Measurements from ENCODE around the gene PSMA7.

PSMA7 gene

GRCh38 chr20:62135573-62136266, 7.5 kb downstream of the PSMA7 start:
- no peak for DNase-seq

- no peak for DNase-seq
These were observed 8.4 kb downstream of the PSMA7 start for GRCh38 chr20:62134735-62135231.

- DNase-seq: no peak
These were observed 9.3 kb downstream of the PSMA7 start for GRCh38 chr20:62133864-62134263.

GRCh38 chr20:62133051-62133845, 9.9 kb downstream of the PSMA7 start:
- no peak for DNase-seq

GRCh38 chr20:62132421-62132820, 10.8 kb downstream of the PSMA7 start:
- no peak for DNase-seq

- DNase-seq: no peak
These were observed 11.5 kb downstream of the PSMA7 start for GRCh38 chr20:62131560-62132320.

- DNase-seq: no peak
These were observed 13.3 kb downstream of the PSMA7 start for GRCh38 chr20:62129731-62130531.

GRCh38 chr20:62128502-62128901, 14.7 kb downstream of the PSMA7 start:
- no peak for DNase-seq

GRCh38 chr20:62127799-62128198, 15.4 kb downstream of the PSMA7 start:
- no peak for DNase-seq

GRCh38 chr20:62126141-62126540, 17.1 kb downstream of the PSMA7 start:
- no peak for DNase-seq

- DNase-seq: no peak
These were observed 19.6 kb downstream of the PSMA7 start for GRCh38 chr20:62123450-62124118.

GRCh38 chr20:62122654-62123449, 20.3 kb downstream of the PSMA7 start:
- DNase-seq: peak; percentile 52

GRCh38 chr20:62121776-62122653, 21.2 kb downstream of the PSMA7 start, which contains the start of gene LSM14B:
Gene LSM14B (plus strand): TSS chr20:62122475. CDS start chr20:62122667, 192 bp downstream.
- DNase-seq: peak; percentile 97

- DNase-seq: no peak
These were observed 22.0 kb downstream of the PSMA7 start for GRCh38 chr20:62120990-62121775.

GRCh38 chr20:62120365-62120762, 22.8 kb downstream of the PSMA7 start:
- no peak for DNase-seq

GRCh38 chr20:62119591-62120364, 23.4 kb downstream of the PSMA7 start:
- DNase-seq: no peak

- DNase-seq: no peak
These were observed 24.1 kb downstream of the PSMA7 start for GRCh38 chr20:62119115-62119514.

All from activated CD4-positive, alpha-beta T cell treated with anti-CD3 and anti-CD28 coated beads, Interleukin-2, Interleukin-6, amounts not matched to agents 100 ng/mL and 50 ng/mL, durations not matched to agents 16 hours and 8 hours (primary cell).